ENCODE results near the gene LAMB1. TPM values are rescaled to one million over a fixed set of nuclear protein-coding genes. Genes with fewer than 3 reads are reported as not detected.

Gene LAMB1
- total RNA-seq, 2 donors from 2014 or later = not detected

DNA sequence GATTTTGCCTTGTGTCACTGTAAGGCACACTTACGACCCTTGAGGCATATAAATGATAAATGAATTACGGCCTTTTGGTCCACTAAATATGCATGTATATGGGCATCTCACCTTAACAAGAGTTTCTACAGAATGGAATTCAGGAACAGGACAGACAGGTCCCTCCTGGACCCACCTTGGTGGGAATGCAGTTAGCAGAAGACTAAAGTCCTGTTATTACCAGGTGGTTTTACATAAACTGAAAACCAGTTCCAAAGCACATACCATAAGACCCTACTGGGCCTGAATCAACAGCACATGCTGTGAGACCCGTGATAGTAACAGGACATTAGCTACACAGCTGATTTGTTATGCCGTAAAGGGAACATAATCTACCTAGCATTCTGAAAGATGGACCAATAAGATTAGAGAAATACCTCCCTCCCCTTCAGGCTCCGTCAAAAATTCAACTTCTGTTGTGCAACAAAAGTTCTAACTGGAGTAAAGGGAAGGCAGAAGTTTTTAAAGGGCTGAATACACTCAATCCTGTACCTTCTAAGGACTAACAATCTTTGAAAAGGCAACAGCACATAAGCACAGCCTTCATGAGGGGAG, 24.0 kb downstream of the LAMB1 start:
- DNase-seq (ENCODE audit: low spot score) (no peak), ATAC-seq (no peak)
- Mint-ChIP-seq H3K4me1 (ENCODE audit: low read depth in 2 of 2) (no peaks in the 10 kb centered on the region), H3K4me3 (no peak overlapping the region), H3K27me3 (peaks cover 7 to 10% of the 10 kb centered on the region in 2 donors), H3K36me3 (no peaks in the 10 kb centered on the region), H3K9me3 (no peaks in the 10 kb centered on the region), H3K27ac (no peak overlapping the region)

DNA sequence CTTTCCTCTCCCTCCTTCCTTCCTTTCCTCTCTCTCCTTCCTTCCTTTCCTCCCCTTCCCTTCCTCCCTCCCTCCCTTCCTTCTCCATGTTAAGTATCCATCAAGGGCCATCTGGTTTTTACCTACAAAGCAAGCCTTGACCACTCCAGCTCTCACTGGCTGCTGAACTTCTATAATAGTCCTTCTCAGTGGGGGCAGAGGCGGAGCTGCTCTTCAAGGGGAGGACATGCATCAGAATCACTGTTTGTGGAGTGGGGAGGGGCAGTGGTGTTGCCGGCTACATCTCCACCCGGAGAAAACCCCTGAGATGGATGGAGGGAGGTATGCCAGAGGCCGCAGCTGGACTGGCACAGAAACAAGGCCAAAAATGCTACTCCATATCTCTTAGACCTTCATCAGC, 25.9 kb downstream of the LAMB1 start:
- H3K4me3 Mint-ChIP-seq = no peak overlapping the region
- ATAC-seq = no peak
- no peak overlapping the region for H3K27ac Mint-ChIP-seq
- H3K27me3 Mint-ChIP-seq = peaks cover 7 to 17% of the 10 kb centered on the region in 2 donors
- no peaks in the 10 kb centered on the region for H3K4me1 Mint-ChIP-seq (ENCODE audit: low read depth in 2 of 2)
- DNase-seq (ENCODE audit: low spot score) = no peak
- H3K9me3 Mint-ChIP-seq = no peaks in the 10 kb centered on the region
- no peaks in the 10 kb centered on the region for H3K36me3 Mint-ChIP-seq

DNA sequence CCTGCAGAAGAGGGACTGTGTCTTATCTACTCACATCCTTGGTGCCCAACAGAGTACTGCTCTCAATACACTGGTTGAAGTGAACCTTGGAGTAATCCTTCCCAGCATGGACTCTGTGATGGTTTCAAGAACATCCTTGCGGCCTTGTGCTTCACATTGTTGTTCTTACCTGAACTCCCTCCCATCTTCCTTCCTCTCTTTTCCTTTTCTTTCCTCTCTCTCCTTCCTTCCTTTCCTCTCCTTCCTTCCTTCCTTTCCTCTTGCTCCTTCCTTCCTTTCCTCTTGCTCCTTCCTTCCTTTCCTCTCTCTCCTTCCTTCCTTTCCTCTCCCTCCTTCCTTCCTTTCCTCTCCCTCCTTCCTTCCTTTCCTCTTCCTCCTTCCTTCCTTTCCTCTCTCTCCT, 26.3 kb downstream of the LAMB1 start:
- ATAC-seq = no peak
- Mint-ChIP-seq H3K9me3 (no peaks in the 10 kb centered on the region), H3K27me3 (peaks cover 7 to 17% of the 10 kb centered on the region in 2 donors)

DNA sequence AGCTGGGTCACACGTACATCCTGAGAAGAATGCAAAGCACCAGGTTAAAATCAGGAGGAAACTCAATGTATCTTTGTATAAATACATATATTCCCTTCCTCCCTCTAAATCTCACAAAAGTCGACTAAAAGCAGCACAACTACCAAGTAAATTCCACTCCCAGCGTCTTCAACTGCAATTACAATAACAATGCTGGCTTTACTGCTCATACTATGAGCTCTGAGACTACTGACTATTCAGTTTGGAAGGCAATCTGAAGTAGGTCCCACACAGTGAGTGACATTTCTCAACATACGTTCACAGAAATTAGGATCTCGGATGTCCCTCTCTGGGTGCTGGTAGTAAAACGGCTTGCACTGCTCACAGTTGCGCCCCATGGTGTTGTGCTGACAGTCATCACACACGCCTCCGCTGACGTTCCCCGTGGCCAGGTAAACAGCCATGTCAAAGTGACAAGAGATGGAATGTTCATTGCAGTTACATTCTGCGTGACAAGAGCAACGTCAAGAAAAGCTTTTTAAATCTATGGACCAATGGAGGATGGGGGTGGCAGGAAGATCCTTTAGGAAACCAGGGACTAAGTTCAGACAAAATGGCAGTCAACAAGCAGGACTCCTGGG, 27.5 kb downstream of the LAMB1 start:
- Mint-ChIP-seq H3K27me3 (peaks cover 7 to 17% of the 10 kb centered on the region in 2 donors), H3K9me3 (no peaks in the 10 kb centered on the region), H3K4me3 (no peak overlapping the region), H3K27ac (no peak overlapping the region), H3K4me1 (ENCODE audit: low read depth in 2 of 2) (no peaks in the 10 kb centered on the region), H3K36me3 (no peaks in the 10 kb centered on the region)
- ATAC-seq = no peak
- DNase-seq (ENCODE audit: low spot score) = no peak

More for the DNA sequence above, 26.3 kb downstream of the LAMB1 start:
- no peak overlapping the region for H3K4me3 Mint-ChIP-seq
- no peaks in the 10 kb centered on the region for H3K36me3 Mint-ChIP-seq
- no peaks in the 10 kb centered on the region for H3K4me1 Mint-ChIP-seq (ENCODE audit: low read depth in 2 of 2)
- no peak for DNase-seq (ENCODE audit: low spot score)
- H3K27ac Mint-ChIP-seq = no peak overlapping the region

- DNase-seq (ENCODE audit: low spot score) (no peak), ATAC-seq (no peak)
- Mint-ChIP-seq H3K4me3 (no peak overlapping the region), H3K4me1 (ENCODE audit: low read depth in 2 of 2) (no peaks in the 10 kb centered on the region), H3K9me3 (no peaks in the 10 kb centered on the region), H3K27me3 (peaks cover 9 to 17% of the 10 kb centered on the region in 2 donors), H3K27ac (no peak overlapping the region), H3K36me3 (no peaks in the 10 kb centered on the region)
These were observed 29.1 kb downstream of the LAMB1 start for GRCh38 chr7:107973861-107974260.

DNA sequence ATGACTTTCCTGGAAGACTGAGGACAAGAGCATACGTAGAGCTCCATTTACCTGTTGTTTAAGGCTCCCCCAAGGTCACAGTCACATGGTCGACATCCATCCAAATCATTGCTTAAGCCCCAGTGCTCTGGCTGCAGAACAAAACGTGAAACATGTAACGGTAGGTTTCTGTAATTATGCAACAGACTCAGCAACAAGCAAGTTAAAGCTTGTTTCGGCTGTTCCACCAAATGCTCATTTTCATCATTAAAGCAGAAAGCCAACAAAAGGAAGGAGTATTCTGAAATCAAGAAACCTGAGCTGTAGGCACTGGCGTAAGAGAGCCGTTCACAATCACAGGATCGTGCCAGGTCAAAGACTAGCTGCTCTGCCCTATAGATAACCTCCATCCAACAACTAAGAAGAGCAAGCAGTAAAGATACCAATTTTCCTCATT, 30.0 kb downstream of the LAMB1 start:
- no peak for DNase-seq (ENCODE audit: low spot score)
- no peaks in the 10 kb centered on the region for H3K9me3 Mint-ChIP-seq
- no peaks in the 10 kb centered on the region for H3K4me1 Mint-ChIP-seq (ENCODE audit: low read depth in 2 of 2)
- no peak for ATAC-seq
- no peak overlapping the region for H3K4me3 Mint-ChIP-seq
- peaks cover 9 to 15% of the 10 kb centered on the region in 2 donors for H3K27me3 Mint-ChIP-seq
- no peaks in the 10 kb centered on the region for H3K36me3 Mint-ChIP-seq
- no peak overlapping the region for H3K27ac Mint-ChIP-seq

GRCh38 chr7:107972075-107972482, 30.9 kb downstream of the LAMB1 start:
- no peaks in the 10 kb centered on the region for H3K4me1 Mint-ChIP-seq (ENCODE audit: low read depth in 2 of 2)
- ATAC-seq = no peak

GRCh38 chr7:107971613-107972012, 31.3 kb downstream of the LAMB1 start:
- H3K27ac Mint-ChIP-seq = no peak overlapping the region
- DNase-seq (ENCODE audit: low spot score) = no peak
- H3K4me3 Mint-ChIP-seq = no peak overlapping the region
- H3K36me3 Mint-ChIP-seq = no peaks in the 10 kb centered on the region
- H3K9me3 Mint-ChIP-seq = no peaks in the 10 kb centered on the region
- peaks cover 9 to 12% of the 10 kb centered on the region in 2 donors for H3K27me3 Mint-ChIP-seq
- H3K4me1 Mint-ChIP-seq (ENCODE audit: low read depth in 2 of 2) = no peaks in the 10 kb centered on the region
- ATAC-seq = no peak

More at GRCh38 chr7:107972075-107972482, 30.9 kb downstream of the LAMB1 start:
- H3K27me3 Mint-ChIP-seq = peaks cover 9 to 12% of the 10 kb centered on the region in 2 donors
- no peaks in the 10 kb centered on the region for H3K36me3 Mint-ChIP-seq
- no peaks in the 10 kb centered on the region for H3K9me3 Mint-ChIP-seq
- no peak overlapping the region for H3K27ac Mint-ChIP-seq
- no peak overlapping the region for H3K4me3 Mint-ChIP-seq
- no peak for DNase-seq (ENCODE audit: low spot score)

GRCh38 chr7:107971100-107971499, 31.9 kb downstream of the LAMB1 start:
- H3K36me3 Mint-ChIP-seq = no peaks in the 10 kb centered on the region
- no peaks in the 10 kb centered on the region for H3K4me1 Mint-ChIP-seq (ENCODE audit: low read depth in 2 of 2)
- H3K9me3 Mint-ChIP-seq = no peaks in the 10 kb centered on the region
- no peak overlapping the region for H3K27ac Mint-ChIP-seq
- no peak overlapping the region for H3K4me3 Mint-ChIP-seq
- ATAC-seq = no peak
- peaks cover 9 to 12% of the 10 kb centered on the region in 2 donors for H3K27me3 Mint-ChIP-seq
- DNase-seq (ENCODE audit: low spot score) = no peak

GRCh38 chr7:107969856-107970255, 33.1 kb downstream of the LAMB1 start:
- H3K4me3 Mint-ChIP-seq = no peak overlapping the region
- no peaks in the 10 kb centered on the region for H3K4me1 Mint-ChIP-seq (ENCODE audit: low read depth in 2 of 2)
- H3K36me3 Mint-ChIP-seq = no peaks in the 10 kb centered on the region
- DNase-seq (ENCODE audit: low spot score) (no peak), ATAC-seq (no peak)
- H3K27ac Mint-ChIP-seq = no peak overlapping the region
- H3K9me3 Mint-ChIP-seq = no peaks in the 10 kb centered on the region
- H3K27me3 Mint-ChIP-seq = peaks cover 6 to 7% of the 10 kb centered on the region in 2 donors

- H3K27ac Mint-ChIP-seq = no peak overlapping the region
- DNase-seq (ENCODE audit: low spot score) (no peak), ATAC-seq (no peak)
- no peaks in the 10 kb centered on the region for H3K4me1 Mint-ChIP-seq (ENCODE audit: low read depth in 2 of 2)
- no peak overlapping the region for H3K4me3 Mint-ChIP-seq
- no peaks in the 10 kb centered on the region for H3K9me3 Mint-ChIP-seq
- no peaks in the 10 kb centered on the region for H3K36me3 Mint-ChIP-seq
- H3K27me3 Mint-ChIP-seq = peaks cover 7 to 9% of the 10 kb centered on the region in 2 donors
These were observed 34.5 kb downstream of the LAMB1 start for GRCh38 chr7:107968449-107968848.

DNA sequence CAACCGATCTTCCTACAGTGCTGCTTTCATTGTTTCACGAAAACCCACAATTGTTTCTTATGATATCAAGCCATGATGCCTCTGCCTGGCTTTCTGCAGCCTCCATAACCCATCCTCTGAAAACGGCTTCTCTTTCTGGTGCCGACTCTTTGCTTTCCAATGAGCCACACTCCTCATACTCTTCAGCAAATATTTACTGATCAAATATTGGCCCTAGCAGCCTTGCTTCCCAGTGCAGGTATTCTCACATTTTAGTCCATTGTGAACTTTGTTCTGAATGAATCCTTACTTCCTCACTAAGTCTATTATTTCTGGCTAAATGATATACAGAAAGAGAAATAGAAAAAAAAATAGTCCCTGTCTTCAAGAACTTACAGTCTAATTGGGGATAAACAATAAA, 35.5 kb downstream of the LAMB1 start:
- H3K9me3 Mint-ChIP-seq = no peaks in the 10 kb centered on the region
- H3K27ac Mint-ChIP-seq = no peak overlapping the region
- DNase-seq (ENCODE audit: low spot score) (no peak), ATAC-seq (no peak)
- H3K27me3 Mint-ChIP-seq = peaks cover 0 to 9% of the 10 kb centered on the region in 2 donors
- H3K4me3 Mint-ChIP-seq = no peak overlapping the region
- no peaks in the 10 kb centered on the region for H3K4me1 Mint-ChIP-seq (ENCODE audit: low read depth in 2 of 2)
- no peaks in the 10 kb centered on the region for H3K36me3 Mint-ChIP-seq

DNA sequence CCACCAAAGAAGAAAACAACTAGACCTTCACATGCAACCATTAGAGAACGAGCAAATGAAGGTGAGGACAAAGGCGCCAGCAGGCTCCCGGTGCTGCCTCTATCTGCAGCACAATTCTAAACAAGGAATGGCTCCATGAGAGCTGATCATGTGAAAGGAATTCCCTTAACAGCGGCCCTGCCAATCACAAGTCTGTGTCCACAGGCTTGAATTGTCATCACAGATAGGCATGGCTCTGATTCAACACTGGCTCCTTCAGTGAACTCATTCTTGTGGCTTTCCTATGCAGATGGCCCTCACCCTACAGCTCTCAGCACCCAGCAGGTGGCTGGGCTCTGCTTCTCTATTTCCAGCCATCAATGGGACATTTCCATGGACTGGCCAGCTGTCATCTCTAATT, 36.2 kb downstream of the LAMB1 start:
- Mint-ChIP-seq H3K27me3 (peaks cover 5 to 12% of the 10 kb centered on the region in 2 donors), H3K27ac (no peak overlapping the region)
- DNase-seq (ENCODE audit: low spot score) = no peak

DNA sequence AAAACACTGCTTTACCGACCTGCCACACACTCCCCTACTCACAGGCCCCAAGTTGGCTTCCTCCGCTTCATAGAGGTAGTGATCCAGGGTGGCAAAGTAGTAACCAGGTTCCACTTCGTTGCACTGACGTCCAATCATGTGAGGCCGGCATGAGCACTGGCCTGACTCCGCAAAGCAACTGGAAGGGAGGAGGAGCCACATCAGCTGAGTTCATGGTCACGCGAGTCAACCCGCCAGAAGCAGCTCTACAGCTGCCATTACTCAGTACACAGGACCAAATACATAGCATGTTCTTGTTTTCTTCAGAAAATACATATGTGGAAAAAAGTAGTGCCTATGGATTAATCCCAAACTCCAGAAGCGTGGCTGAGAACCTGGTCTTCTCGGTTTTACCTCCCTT, 38.5 kb downstream of the LAMB1 start:
- Mint-ChIP-seq H3K36me3 (no peaks in the 10 kb centered on the region), H3K27ac (no peak overlapping the region), H3K9me3 (no peaks in the 10 kb centered on the region), H3K27me3 (peaks cover 11 to 17% of the 10 kb centered on the region in 2 donors), H3K4me3 (no peak overlapping the region), H3K4me1 (ENCODE audit: low read depth in 2 of 2) (no peaks in the 10 kb centered on the region)
- DNase-seq (ENCODE audit: low spot score) (no peak), ATAC-seq (no peak)

More for the DNA sequence above, 36.2 kb downstream of the LAMB1 start:
- H3K36me3 Mint-ChIP-seq = no peaks in the 10 kb centered on the region
- no peaks in the 10 kb centered on the region for H3K4me1 Mint-ChIP-seq (ENCODE audit: low read depth in 2 of 2)
- H3K4me3 Mint-ChIP-seq = no peak overlapping the region
- H3K9me3 Mint-ChIP-seq = no peaks in the 10 kb centered on the region
- no peak for ATAC-seq
